Measurements from ENCODE around the gene RASSF5. TPM values are rescaled to one million over a fixed set of nuclear protein-coding genes. Genes with fewer than 3 reads are reported as not detected.

Gene RASSF5
- total and polyA plus RNA-seq, 2 of the 13 experiments (the other 11 are each of a cell fraction or from before 2014, with no cell fraction given): 0.18 to 0.40 TPM

DNA sequence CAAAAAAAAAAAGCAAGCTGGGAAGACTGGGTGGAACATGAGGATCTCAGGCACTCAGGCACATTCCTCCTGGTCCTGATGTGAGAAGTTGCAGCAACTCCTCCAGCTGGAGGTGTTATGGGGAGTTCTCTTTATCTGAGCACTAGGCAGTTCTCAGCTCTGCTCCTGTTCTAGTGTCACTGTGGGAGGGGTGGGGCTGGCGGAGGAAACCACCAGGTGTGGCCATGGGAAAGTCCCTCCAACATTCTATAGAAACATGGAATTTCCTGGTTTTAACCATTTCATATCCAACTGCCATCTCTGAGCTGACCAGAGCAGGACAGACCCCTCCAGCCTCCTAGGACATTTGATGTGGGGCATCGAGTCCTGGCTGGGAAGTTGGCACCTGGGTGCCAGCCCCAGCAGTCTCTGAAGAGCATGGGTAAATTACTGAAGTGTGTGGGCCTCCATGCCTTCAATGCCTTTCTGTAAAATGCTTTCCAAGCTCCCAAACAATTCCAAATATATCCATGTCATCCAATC, 37.9 kb upstream of the RASSF5 start:
- H3K27ac ChIP-seq (ENCODE audit: extremely low read length, insufficient read depth, low read length): no peak overlapping the region
- H3K79me2 ChIP-seq (ENCODE audit: insufficient read depth, low read length): no peaks in the 10 kb centered on the region
- TF ChIP-seq ZNF564 (CRISPR knock-in tag; IDR thresholded peaks at IDR 0.05) (0 out of 2 replicates have a peak, but pooled peaks have one; percentile 10), ZNF747 (CRISPR knock-in tag; IDR thresholded peaks at IDR 0.05; ENCODE audit: borderline replicate concordance) (0 out of 2 replicates have a peak, but pooled peaks have one; percentile 35), ARID2 (CRISPR knock-in tag; IDR thresholded peaks at IDR 0.05; ENCODE audit: borderline replicate concordance) (no peak), MAFF (IDR thresholded peaks at IDR 0.05; ENCODE audit: low read depth, low read length) (no peak), ZNF652 (CRISPR knock-in tag; IDR thresholded peaks at IDR 0.05; ENCODE audit: borderline replicate concordance, low read depth) (peak; percentile 83; the same call in 1 of the 2 replicates), EED (CRISPR knock-in tag; IDR thresholded peaks at IDR 0.05) (0 out of 2 replicates have a peak, but pooled peaks have one; percentile 14), ZNF546 (CRISPR knock-in tag; conservative IDR thresholded peaks at IDR 0.05) (no peak), PAX8 (CRISPR knock-in tag; IDR thresholded peaks at IDR 0.05; ENCODE audit: borderline replicate concordance) (no peak)
- TF ChIP-seq, protein P1, sequence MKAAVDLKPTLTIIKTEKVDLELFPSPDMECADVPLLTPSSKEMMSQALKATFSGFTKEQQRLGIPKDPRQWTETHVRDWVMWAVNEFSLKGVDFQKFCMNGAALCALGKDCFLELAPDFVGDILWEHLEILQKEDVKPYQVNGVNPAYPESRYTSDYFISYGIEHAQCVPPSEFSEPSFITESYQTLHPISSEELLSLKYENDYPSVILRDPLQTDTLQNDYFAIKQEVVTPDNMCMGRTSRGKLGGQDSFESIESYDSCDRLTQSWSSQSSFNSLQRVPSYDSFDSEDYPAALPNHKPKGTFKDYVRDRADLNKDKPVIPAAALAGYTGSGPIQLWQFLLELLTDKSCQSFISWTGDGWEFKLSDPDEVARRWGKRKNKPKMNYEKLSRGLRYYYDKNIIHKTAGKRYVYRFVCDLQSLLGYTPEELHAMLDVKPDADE (CRISPR knock-in tag; IDR thresholded peaks at IDR 0.05): no peak
- H3K9me3 ChIP-seq (ENCODE audit: low read length): no peaks in the 10 kb centered on the region
- intact Hi-C loops (cut with micrococcal nuclease; ENCODE audit: unreplicated experiment) (no loop called here), in situ Hi-C loops (cut with HindIII; ENCODE audit: extremely low pct_ligation_motif_present, low pct_unique_long_range_greater_than_20kb) (no loop called here)
- ChIA-PET POLR2A (interaction anchor here (2.1 to 2.7 kb wide), 2 partner anchors 9 to 143 kb away, joined by 9 to 16 read pairs; partner anchors contain the start of gene EIF2D), CTCF (ENCODE audit: low intra/inter-chr PET ratio, low total read pairs) (no interaction called here)
- DNase-seq (ENCODE audit: low spot score) (no peak), ATAC-seq (peak; percentile 1; the same call in 1 of the 3 replicates), FAIRE-seq (no peak)
- 18% methylated on average over 2 of the region's 2 CpGs for WGBS (ENCODE audit: low lambda C conversion rate)
- H4K20me1 ChIP-seq (ENCODE audit: insufficient read depth, low read length): no peaks in the 10 kb centered on the region
- BruUV-seq (replicated peaks): no TSS peak
- no peak overlapping the region for H3K9ac ChIP-seq (ENCODE audit: insufficient read depth, low read depth, low read length)
- peaks cover 53% of the 10 kb centered on the region for H3K4me1 ChIP-seq (ENCODE audit: insufficient read depth, low read length)
- peak overlapping the region; percentile 81 to 89 (median 84) for H3K4me3 ChIP-seq (replicated peaks in 1 of 3; ENCODE audit: insufficient read depth in 1 of 3, low read depth in 2 of 3, low read length in 3 of 3)
- H3K4me2 ChIP-seq (ENCODE audit: low read depth, low read length): peak overlapping the region; percentile 95
- no peaks in the 10 kb centered on the region for H3K27me3 ChIP-seq (ENCODE audit: control insufficient read depth in 1 of 2, insufficient read depth in 2 of 2, low read length in 2 of 2)
- no peak overlapping the region for H2AFZ ChIP-seq (ENCODE audit: low read length)
- H3K36me3 ChIP-seq (replicated peaks in 1 of 2; ENCODE audit: control insufficient read depth in 1 of 2, insufficient read depth in 2 of 2, low read length in 2 of 2): peaks cover 0 to 3% of the 10 kb centered on the region in 2 experiments; a peak in 2 of 5 replicates
